Type B pancreatic cell (in vitro differentiated cells): ENCODE data around the gene CEBPE. TPM values are rescaled to one million over a fixed set of nuclear protein-coding genes. Genes with fewer than 3 reads are reported as not detected.

Experiments
- DNase-seq: peaks from one replicate; pipeline ENCODE4 v3.0.0; 2021; ENCODE audit warnings: mixed read lengths; ENCODE audit not compliant: unreplicated experiment; ENCODE audit errors: extremely low spot score
- H3K27ac Mint-ChIP-seq: 2 replicates; pipeline ENCODE4 v1.8.0; 2021; ENCODE audit warnings: mild to moderate bottlenecking, mixed read lengths
- H3K27me3 Mint-ChIP-seq: 2 replicates; pipeline ENCODE4 v1.8.0; 2021; ENCODE audit warnings: mixed read lengths
- H3K36me3 Mint-ChIP-seq: 2 replicates; pipeline ENCODE4 v1.8.0; 2021; ENCODE audit warnings: mixed read lengths
- H3K4me1 Mint-ChIP-seq: one replicate; pipeline ENCODE4 v1.8.0; 2021; ENCODE audit warnings: mixed read lengths; ENCODE audit not compliant: unreplicated experiment
- H3K4me3 Mint-ChIP-seq: 2 replicates; pipeline ENCODE4 v1.8.0; 2021; ENCODE audit warnings: mild to moderate bottlenecking, mixed read lengths
- H3K9me3 Mint-ChIP-seq: 2 replicates; pipeline ENCODE4 v1.8.0; 2021; ENCODE audit warnings: mixed read lengths
- total RNA-seq: library from RNA; stranded (reverse); gene quantifications from 2 replicates; pipeline ENCODE4 v1.2.1, GENCODE V29; 2021; ENCODE audit warnings: low replicate concordance
- TF ChIP-seq, protein P1 (sequence below): fragments of 200-600 bp; sonication (generic); conservative IDR thresholded peaks from 2 replicates; pipeline ENCODE4 v1.5.0; 2021; ENCODE audit warnings: antibody characterized with exemption, mild to moderate bottlenecking

The CEBPE gene
- total RNA-seq, 1 donor from 2014 or later = not detected

DNA sequence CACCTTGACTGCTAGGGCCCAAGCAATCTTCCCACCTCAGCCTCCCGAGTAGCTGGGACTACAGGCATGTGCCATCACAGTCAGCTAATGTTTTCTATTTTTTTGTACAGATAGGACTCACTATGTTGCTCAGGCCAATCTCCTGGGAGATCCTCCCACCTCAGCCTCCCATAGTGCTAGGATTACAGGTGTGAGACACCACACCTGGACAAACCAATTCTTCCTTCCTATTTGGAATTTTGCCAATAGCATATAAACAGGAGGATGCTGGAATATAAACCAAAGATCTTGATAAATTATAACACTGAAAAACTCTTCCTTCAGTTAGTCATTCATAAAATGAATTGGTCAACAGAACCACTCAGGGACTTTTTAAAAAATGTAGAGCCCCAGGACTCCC, 32.5 kb downstream of the CEBPE start:
- Mint-ChIP-seq H3K27me3 (no peaks in the 10 kb centered on the region), H3K9me3 (no peaks in the 10 kb centered on the region), H3K27ac (no peak overlapping the region), H3K4me1 (no peaks in the 10 kb centered on the region), H3K4me3 (no peak overlapping the region), H3K36me3 (peaks cover 40% of the 10 kb centered on the region)
- DNase-seq = no peak
- TF ChIP-seq, protein P1, sequence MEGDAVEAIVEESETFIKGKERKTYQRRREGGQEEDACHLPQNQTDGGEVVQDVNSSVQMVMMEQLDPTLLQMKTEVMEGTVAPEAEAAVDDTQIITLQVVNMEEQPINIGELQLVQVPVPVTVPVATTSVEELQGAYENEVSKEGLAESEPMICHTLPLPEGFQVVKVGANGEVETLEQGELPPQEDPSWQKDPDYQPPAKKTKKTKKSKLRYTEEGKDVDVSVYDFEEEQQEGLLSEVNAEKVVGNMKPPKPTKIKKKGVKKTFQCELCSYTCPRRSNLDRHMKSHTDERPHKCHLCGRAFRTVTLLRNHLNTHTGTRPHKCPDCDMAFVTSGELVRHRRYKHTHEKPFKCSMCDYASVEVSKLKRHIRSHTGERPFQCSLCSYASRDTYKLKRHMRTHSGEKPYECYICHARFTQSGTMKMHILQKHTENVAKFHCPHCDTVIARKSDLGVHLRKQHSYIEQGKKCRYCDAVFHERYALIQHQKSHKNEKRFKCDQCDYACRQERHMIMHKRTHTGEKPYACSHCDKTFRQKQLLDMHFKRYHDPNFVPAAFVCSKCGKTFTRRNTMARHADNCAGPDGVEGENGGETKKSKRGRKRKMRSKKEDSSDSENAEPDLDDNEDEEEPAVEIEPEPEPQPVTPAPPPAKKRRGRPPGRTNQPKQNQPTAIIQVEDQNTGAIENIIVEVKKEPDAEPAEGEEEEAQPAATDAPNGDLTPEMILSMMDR = no peak

DNA sequence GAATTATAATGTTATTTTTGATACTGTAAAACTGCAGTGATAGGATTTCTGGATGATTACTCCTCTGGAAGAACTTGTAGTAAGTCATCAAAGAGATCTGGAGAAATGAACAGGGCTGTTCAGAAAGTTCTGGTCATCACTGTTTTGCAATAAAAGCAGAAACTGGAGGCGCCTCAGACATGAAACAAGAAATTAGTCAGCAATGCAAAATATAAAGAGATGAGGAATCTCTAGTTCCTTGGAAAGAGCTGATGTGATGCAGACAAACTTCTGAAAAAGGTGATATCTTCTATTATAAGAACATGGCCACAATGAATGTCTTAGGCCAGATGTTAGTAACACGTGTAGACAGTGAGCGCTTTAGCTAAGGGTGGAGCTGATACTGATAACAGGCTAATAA, 33.6 kb downstream of the CEBPE start:
- H3K4me3 Mint-ChIP-seq = no peak overlapping the region
- H3K36me3 Mint-ChIP-seq = peaks cover 47% of the 10 kb centered on the region
- H3K27me3 Mint-ChIP-seq = no peaks in the 10 kb centered on the region
- H3K27ac Mint-ChIP-seq = peak overlapping the region; percentile 27
- DNase-seq = no peak
- TF ChIP-seq, protein P1 = no peak
- H3K9me3 Mint-ChIP-seq = no peaks in the 10 kb centered on the region
- H3K4me1 Mint-ChIP-seq = no peaks in the 10 kb centered on the region

DNA sequence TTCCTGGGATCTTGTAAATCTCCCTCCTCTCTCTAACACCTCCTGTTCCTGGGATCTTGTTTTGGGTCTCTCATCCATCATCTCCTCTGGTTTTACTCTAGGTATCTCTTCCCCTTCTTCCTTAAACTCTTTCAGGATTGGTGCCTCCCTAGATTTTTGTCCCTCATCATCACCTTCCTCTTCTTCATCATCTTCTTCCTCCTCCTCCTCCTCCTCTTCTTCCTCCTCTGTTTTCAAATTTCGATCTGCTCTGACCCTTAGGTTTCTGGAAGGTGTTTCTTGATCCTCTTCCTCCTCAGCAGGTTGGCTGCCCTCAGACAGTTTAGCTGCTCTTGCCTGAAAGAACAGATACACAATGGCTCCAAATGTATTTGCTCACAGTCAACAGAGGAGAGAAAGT, 38.6 kb downstream of the CEBPE start:
- H3K27ac Mint-ChIP-seq = no peak overlapping the region

DNA sequence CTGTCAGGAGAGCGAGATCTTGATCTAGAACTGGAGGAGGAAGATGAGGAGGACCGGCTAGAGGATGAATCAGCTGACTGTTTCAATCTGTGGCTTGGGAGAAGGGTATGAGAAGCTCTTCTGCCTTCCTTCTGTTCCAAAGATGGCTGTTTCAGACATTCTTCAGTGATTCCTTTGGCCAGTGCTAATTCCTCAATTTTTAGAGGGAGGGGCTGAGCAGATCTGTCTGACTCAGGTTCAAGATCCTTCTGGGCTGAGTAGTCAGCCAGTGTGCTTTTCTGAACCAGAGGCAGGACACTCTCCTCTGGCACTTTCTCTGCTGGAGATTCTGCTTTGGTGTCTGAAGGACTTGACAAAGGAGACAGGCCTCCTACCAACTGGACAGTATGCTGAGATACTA, 39.3 kb downstream of the CEBPE start:
- no peaks in the 10 kb centered on the region for H3K4me1 Mint-ChIP-seq
- DNase-seq = no peak
- H3K27ac Mint-ChIP-seq = peak overlapping the region; percentile 58
- no peak overlapping the region for H3K4me3 Mint-ChIP-seq
- H3K9me3 Mint-ChIP-seq = no peaks in the 10 kb centered on the region
- H3K27me3 Mint-ChIP-seq = no peaks in the 10 kb centered on the region
- TF ChIP-seq, protein P1 = no peak
- peaks cover 34% of the 10 kb centered on the region for H3K36me3 Mint-ChIP-seq

More for the DNA sequence above, 38.6 kb downstream of the CEBPE start:
- Mint-ChIP-seq H3K27me3 (no peaks in the 10 kb centered on the region), H3K4me3 (no peak overlapping the region), H3K9me3 (no peaks in the 10 kb centered on the region), H3K4me1 (no peaks in the 10 kb centered on the region), H3K36me3 (peaks cover 33% of the 10 kb centered on the region)
- DNase-seq = no peak
- TF ChIP-seq, protein P1 = no peak

DNA sequence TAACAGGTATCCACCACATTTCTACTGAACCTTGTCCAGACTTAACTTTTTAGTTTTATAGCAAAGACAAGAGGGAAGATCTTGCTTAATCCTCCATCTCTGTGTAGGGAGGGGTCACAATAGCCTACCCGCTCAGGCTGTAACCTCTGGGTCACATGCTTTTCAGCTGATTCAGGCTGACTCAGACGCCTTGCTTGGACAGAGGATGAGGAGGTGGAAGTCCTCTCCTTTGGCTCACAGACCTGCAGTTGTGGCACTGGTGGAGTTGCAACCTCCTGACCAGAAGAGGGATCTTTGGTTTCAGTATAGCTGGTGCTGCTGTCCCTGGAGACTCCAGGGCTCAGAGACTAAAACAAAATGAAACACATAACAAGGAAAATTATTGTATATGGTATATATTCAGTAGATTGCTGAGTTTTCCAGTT, 40.4 kb downstream of the CEBPE start:
- Mint-ChIP-seq H3K4me3 (no peak overlapping the region), H3K36me3 (peaks cover 30% of the 10 kb centered on the region), H3K27ac (peak overlapping the region; percentile 58), H3K27me3 (no peaks in the 10 kb centered on the region), H3K4me1 (no peaks in the 10 kb centered on the region), H3K9me3 (no peaks in the 10 kb centered on the region)
- DNase-seq = no peak
- TF ChIP-seq, protein P1 = no peak

DNA sequence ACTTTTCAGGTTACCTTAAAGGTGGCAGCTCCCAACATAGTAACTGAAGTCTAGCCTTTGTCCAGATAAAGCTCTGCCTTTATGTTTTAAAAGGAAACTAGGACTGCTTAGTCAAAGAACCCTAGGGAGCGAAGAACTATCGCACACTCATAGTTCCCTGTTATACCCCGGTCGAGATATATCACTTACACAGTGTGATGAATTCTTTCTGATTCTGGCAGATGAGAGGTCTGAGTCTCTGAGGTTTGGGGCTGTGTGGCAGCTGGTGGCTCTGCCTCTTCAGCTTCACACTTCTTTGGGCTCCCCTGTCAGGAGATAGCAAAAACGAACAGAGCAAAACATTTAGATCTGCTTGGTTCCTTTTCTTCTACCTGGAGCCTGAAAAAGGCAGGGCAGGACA, 41.1 kb downstream of the CEBPE start:
- H3K4me1 Mint-ChIP-seq = no peaks in the 10 kb centered on the region
- peak overlapping the region; percentile 58 for H3K27ac Mint-ChIP-seq
- no peak for DNase-seq
- H3K4me3 Mint-ChIP-seq = no peak overlapping the region
- H3K36me3 Mint-ChIP-seq = peaks cover 30% of the 10 kb centered on the region
- no peaks in the 10 kb centered on the region for H3K27me3 Mint-ChIP-seq
- no peaks in the 10 kb centered on the region for H3K9me3 Mint-ChIP-seq
- TF ChIP-seq, protein P1 = no peak
